ENCODE data around the gene C11orf65.

DNA sequence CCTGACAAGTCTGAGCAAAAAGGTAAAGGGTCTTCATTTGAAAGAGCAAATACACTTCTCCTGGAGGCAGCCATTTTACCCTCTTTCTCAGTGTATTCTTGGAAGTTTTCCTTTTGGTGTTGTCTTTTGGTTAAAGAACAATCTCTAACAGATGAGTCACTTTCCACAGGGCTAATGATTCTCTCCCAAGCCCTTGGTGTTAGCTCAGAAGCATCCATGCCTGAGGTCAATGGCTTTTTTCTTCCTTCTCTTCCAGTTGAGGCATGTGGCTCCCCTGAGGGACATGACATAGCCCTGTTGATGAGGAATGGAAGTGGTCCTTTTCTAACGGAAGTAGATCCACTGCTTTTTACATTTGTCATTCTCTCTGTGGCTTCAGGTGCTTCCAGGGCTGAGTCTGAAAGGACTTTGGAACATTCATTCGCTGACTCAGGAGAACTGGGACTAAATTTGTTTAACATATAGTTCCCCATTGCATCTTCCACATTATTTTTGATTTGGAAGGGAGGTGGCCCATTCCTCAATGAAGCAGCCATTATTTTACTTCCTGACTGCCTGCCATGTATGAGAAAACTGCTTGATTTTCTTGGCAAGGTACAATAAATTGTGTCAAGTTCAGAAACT lies 44.6 kb upstream of the C11orf65 start:
- TF ChIP-seq POLR2AphosphoS5 (IDR thresholded peaks at IDR 0.05; ENCODE audit: low read depth, low read length) (no peak), REST (IDR thresholded peaks at IDR 0.05; ENCODE audit: insufficient read depth in 1 of 2, low read depth in 2 of 2, low read length in 2 of 2) (no peak), SIN3A (IDR thresholded peaks at IDR 0.05; ENCODE audit: borderline replicate concordance, insufficient read depth, low read length) (no peak), TAF1 (IDR thresholded peaks at IDR 0.05; ENCODE audit: borderline replicate concordance, insufficient read depth, low read length) (no peak), FOXP2 (optimal IDR thresholded peaks at IDR 0.05; ENCODE audit: borderline replicate concordance, extremely low read depth, extremely low read length, insufficient read depth) (no peak)

Data from PFSK-1 (cell line).